Activated naive CD4-positive, alpha-beta T cell treated with anti-CD3 and anti-CD28 coated beads, Interleukin-2, amount 50 U/mL, for 72 hours (primary cell): ENCODE data around the gene ITPR2. TPM values are rescaled to one million over a fixed set of nuclear protein-coding genes. Genes with fewer than 3 reads are reported as not detected.
A peak's percentile ranks its signal among the peaks of the same experiment; 100 is the strongest.

Source experiments
- ATAC-seq, 2 donors: fragments of 150-1000 bp; cut with Tn5 transposase; 2 replicates each; pipeline ENCODE4 v1.10.0; 2021; ENCODE audit warnings: mild to moderate bottlenecking in 2 of 2, moderate library complexity in 2 of 2
- DNase-seq, 2 donors: peaks; one replicate each; pipeline ENCODE4 v3.0.0; 2021 to 2022; ENCODE audit warnings: low spot score in 2 of 2
- H3K27ac Mint-ChIP-seq, 2 donors: one replicate each; pipeline ENCODE4 v1.8.0; 2022; ENCODE audit warnings: mild to moderate bottlenecking in 2 of 2, mixed read lengths in 2 of 2
- H3K36me3 Mint-ChIP-seq, 2 donors: one replicate each; pipeline ENCODE4 v1.8.0; 2022; ENCODE audit warnings: mixed read lengths in 2 of 2
- H3K9me3 Mint-ChIP-seq, 2 donors: one replicate each; pipeline ENCODE4 v1.8.0; 2022; ENCODE audit warnings: mixed read lengths in 2 of 2
- total RNA-seq, 2 donors: library from RNA; stranded (reverse); gene quantifications; one replicate each; pipeline ENCODE4 v1.2.3, GENCODE V29; 2022

ITPR2 gene
- total RNA-seq, 2 donors from 2014 or later = 44.6 to 46.1 TPM

- peak overlapping the region in 1 of 2 donors; percentile 64 for H3K27ac Mint-ChIP-seq
- H3K36me3 Mint-ChIP-seq = peaks cover 0 to 15% of the 10 kb centered on the region in 2 donors
- DNase-seq = no peak
- ATAC-seq = peak; percentile 78 to 95
- H3K9me3 Mint-ChIP-seq = no peaks in the 10 kb centered on the region
These were observed 24.1 kb downstream of the ITPR2 start for GRCh38 chr12:26808766-26809476.

GRCh38 chr12:26807292-26807691 is 25.7 kb downstream of the ITPR2 start:
- Mint-ChIP-seq H3K36me3 (peaks cover 0 to 15% of the 10 kb centered on the region in 2 donors), H3K27ac (peak overlapping the region in 1 of 2 donors; percentile 64), H3K9me3 (no peaks in the 10 kb centered on the region)
- DNase-seq (no peak), ATAC-seq (no peak)

GRCh38 chr12:26806556-26806955 is 26.4 kb downstream of the ITPR2 start:
- Mint-ChIP-seq H3K9me3 (no peaks in the 10 kb centered on the region), H3K27ac (no peak overlapping the region), H3K36me3 (peaks cover 0 to 16% of the 10 kb centered on the region in 2 donors)
- DNase-seq (no peak), ATAC-seq (no peak)

GRCh38 chr12:26805401-26805971 is 27.5 kb downstream of the ITPR2 start:
- Mint-ChIP-seq H3K27ac (peak overlapping the region; percentile 5 to 58), H3K9me3 (no peaks in the 10 kb centered on the region), H3K36me3 (peaks cover 0 to 20% of the 10 kb centered on the region in 2 donors)
- DNase-seq = no peak
- ATAC-seq = no peak

GRCh38 chr12:26803552-26803951 is 29.4 kb downstream of the ITPR2 start:
- no peak overlapping the region for H3K27ac Mint-ChIP-seq
- H3K9me3 Mint-ChIP-seq = no peaks in the 10 kb centered on the region
- H3K36me3 Mint-ChIP-seq = peaks cover 0 to 16% of the 10 kb centered on the region in 2 donors
- no peak for DNase-seq
- ATAC-seq = no peak

GRCh38 chr12:26801486-26801885 is 31.5 kb downstream of the ITPR2 start:
- Mint-ChIP-seq H3K36me3 (peaks cover 0 to 16% of the 10 kb centered on the region in 2 donors), H3K9me3 (no peaks in the 10 kb centered on the region), H3K27ac (no peak overlapping the region)
- no peak for ATAC-seq
- DNase-seq = no peak

- H3K9me3 Mint-ChIP-seq = no peaks in the 10 kb centered on the region
- ATAC-seq = peak in 1 of 2 donors; percentile 70
- H3K27ac Mint-ChIP-seq = no peak overlapping the region
- H3K36me3 Mint-ChIP-seq = peaks cover 0 to 14% of the 10 kb centered on the region in 2 donors
- no peak for DNase-seq
These were observed 32.1 kb downstream of the ITPR2 start for GRCh38 chr12:26800858-26801257.

GRCh38 chr12:26800347-26800746 is 32.6 kb downstream of the ITPR2 start:
- Mint-ChIP-seq H3K36me3 (peaks cover 0 to 9% of the 10 kb centered on the region in 2 donors), H3K27ac (no peak overlapping the region), H3K9me3 (no peaks in the 10 kb centered on the region)
- no peak for ATAC-seq
- DNase-seq = no peak

GRCh38 chr12:26799741-26800140 is 33.3 kb downstream of the ITPR2 start:
- no peaks in the 10 kb centered on the region for H3K9me3 Mint-ChIP-seq
- peak; percentile 48 to 56 for ATAC-seq
- DNase-seq = no peak
- peak overlapping the region in 1 of 2 donors; percentile 31 for H3K27ac Mint-ChIP-seq
- H3K36me3 Mint-ChIP-seq = peaks cover 0 to 6% of the 10 kb centered on the region in 2 donors

GRCh38 chr12:26798640-26799039 is 34.4 kb downstream of the ITPR2 start:
- no peak for ATAC-seq
- no peak overlapping the region for H3K27ac Mint-ChIP-seq
- no peak for DNase-seq
- H3K9me3 Mint-ChIP-seq = no peaks in the 10 kb centered on the region
- peaks cover 0 to 6% of the 10 kb centered on the region in 2 donors for H3K36me3 Mint-ChIP-seq

- Mint-ChIP-seq H3K9me3 (no peaks in the 10 kb centered on the region), H3K27ac (no peak overlapping the region), H3K36me3 (peaks cover 0 to 6% of the 10 kb centered on the region in 2 donors)
- DNase-seq = no peak
- no peak for ATAC-seq
These were observed 35.0 kb downstream of the ITPR2 start for GRCh38 chr12:26798023-26798422.

- no peak for ATAC-seq
- no peak for DNase-seq
- H3K9me3 Mint-ChIP-seq = no peaks in the 10 kb centered on the region
- no peak overlapping the region for H3K27ac Mint-ChIP-seq
- no peaks in the 10 kb centered on the region for H3K36me3 Mint-ChIP-seq
These were observed 37.1 kb downstream of the ITPR2 start for GRCh38 chr12:26795910-26796309.

- H3K9me3 Mint-ChIP-seq = peaks cover 0 to 3% of the 10 kb centered on the region in 2 donors
- DNase-seq (no peak), ATAC-seq (no peak)
- peaks cover 19 to 27% of the 10 kb centered on the region in 2 donors for H3K36me3 Mint-ChIP-seq
- no peak overlapping the region for H3K27ac Mint-ChIP-seq
These were observed 41.6 kb downstream of the ITPR2 start for GRCh38 chr12:26791301-26791791.

- H3K36me3 Mint-ChIP-seq = peaks cover 19 to 28% of the 10 kb centered on the region in 2 donors
- ATAC-seq (no peak), DNase-seq (no peak)
- H3K9me3 Mint-ChIP-seq = peaks cover 0 to 3% of the 10 kb centered on the region in 2 donors
- no peak overlapping the region for H3K27ac Mint-ChIP-seq
These were observed 42.4 kb downstream of the ITPR2 start for GRCh38 chr12:26790645-26790994.

GRCh38 chr12:26789731-26790644 is 43.0 kb downstream of the ITPR2 start:
- ATAC-seq (no peak), DNase-seq (no peak)
- no peak overlapping the region for H3K27ac Mint-ChIP-seq
- peaks cover 0 to 3% of the 10 kb centered on the region in 2 donors for H3K9me3 Mint-ChIP-seq
- H3K36me3 Mint-ChIP-seq = peaks cover 19 to 28% of the 10 kb centered on the region in 2 donors

- Mint-ChIP-seq H3K9me3 (peaks cover 0 to 3% of the 10 kb centered on the region in 2 donors), H3K36me3 (peaks cover 19 to 28% of the 10 kb centered on the region in 2 donors), H3K27ac (no peak overlapping the region)
- no peak for DNase-seq
- peak in 1 of 2 donors; percentile 73 for ATAC-seq
These were observed 46.0 kb downstream of the ITPR2 start for GRCh38 chr12:26786865-26787514.
